GM19238 (cell line): Measurements from ENCODE around the gene PPP1R37.
A peak's percentile ranks its signal among the peaks of the same experiment; 100 is the strongest.

Experiments used
- DNase-seq: peaks from one replicate; pipeline ENCODE4 v3.0.0; 2011; ENCODE audit warnings: low spot score; ENCODE audit not compliant: insufficient read length

Gene PPP1R37

GRCh38 chr19:45168767-45169351 lies 75.9 kb downstream of the PPP1R37 start:
- DNase-seq = no peak

GRCh38 chr19:45169602-45170001 lies 76.6 kb downstream of the PPP1R37 start:
- no peak for DNase-seq

- DNase-seq = no peak
These were observed 77.4 kb downstream of the PPP1R37 start for GRCh38 chr19:45170146-45171106.

- DNase-seq = no peak
These were observed 78.2 kb downstream of the PPP1R37 start for GRCh38 chr19:45171211-45171623.

- no peak for DNase-seq
These were observed 79.2 kb downstream of the PPP1R37 start for GRCh38 chr19:45172173-45172572.

GRCh38 chr19:45172611-45173208 lies 79.7 kb downstream of the PPP1R37 start:
- DNase-seq = no peak

- no peak for DNase-seq
These were observed 80.8 kb downstream of the PPP1R37 start for GRCh38 chr19:45173816-45174215.

- DNase-seq = no peak
These were observed 82.8 kb downstream of the PPP1R37 start for GRCh38 chr19:45175515-45176345.

- no peak for DNase-seq
These were observed 84.9 kb downstream of the PPP1R37 start, which contains the start of gene TRAPPC6A for GRCh38 chr19:45177817-45178261. Gene TRAPPC6A (minus strand): TSS chr19:45178237. CDS start chr19:45178218, 19 bp downstream.

GRCh38 chr19:45178262-45179071 lies 85.5 kb downstream of the PPP1R37 start, which contains the start of gene BLOC1S3:
Gene BLOC1S3 (plus strand): TSS chr19:45178784. CDS start chr19:45179297, 513 bp downstream.
- DNase-seq = peak; percentile 97

GRCh38 chr19:45179072-45179891 lies 86.3 kb downstream of the PPP1R37 start:
- DNase-seq = no peak

GRCh38 chr19:45179892-45180370 lies 87.0 kb downstream of the PPP1R37 start:
- DNase-seq = no peak

GRCh38 chr19:45180936-45181335 lies 88.0 kb downstream of the PPP1R37 start:
- DNase-seq = no peak

GRCh38 chr19:45182758-45183157 lies 89.8 kb downstream of the PPP1R37 start:
- DNase-seq = no peak

- DNase-seq = no peak
These were observed 91.1 kb downstream of the PPP1R37 start for GRCh38 chr19:45184115-45184514.

GRCh38 chr19:45186509-45187334 lies 93.7 kb downstream of the PPP1R37 start:
- DNase-seq = no peak

- DNase-seq = peak; percentile 70
These were observed 94.6 kb downstream of the PPP1R37 start for GRCh38 chr19:45187421-45188100.

GRCh38 chr19:45189971-45190370 lies 97.0 kb downstream of the PPP1R37 start:
- DNase-seq = no peak
